PFSK-1 (cell line): ENCODE data around the gene LTBP3.

ENCODE experiments used
- FOXP2 ChIP-seq: optimal IDR thresholded peaks from 2 replicates; pipeline ENCODE3; 2011; ENCODE audit warnings: borderline replicate concordance, control low read depth, inconsistent platforms; ENCODE audit not compliant: insufficient read depth; ENCODE audit errors: extremely low read length, extremely low read depth
- POLR2AphosphoS5 ChIP-seq: IDR thresholded peaks from 2 replicates; pipeline ENCODE4 v1.6.1; 2012; ENCODE audit warnings: low read depth, mild to moderate bottlenecking, control low read depth, low read length, moderate library complexity
- SIN3A ChIP-seq: IDR thresholded peaks from 2 replicates; pipeline ENCODE4 v1.6.1; 2012; ENCODE audit warnings: mild to moderate bottlenecking, low read length, moderate library complexity, borderline replicate concordance; ENCODE audit not compliant: insufficient read depth
- TAF1 ChIP-seq: IDR thresholded peaks from 2 replicates; pipeline ENCODE4 v1.6.1; 2012; ENCODE audit warnings: low read length, control low read depth, borderline replicate concordance; ENCODE audit not compliant: insufficient read depth
- TF ChIP-seq, protein P1 (sequence below), 2 experiments: IDR thresholded peaks; 2 replicates each; pipeline versions ENCODE4 v1.6.1 to v1.8.0; 2011 to 2012; ENCODE audit warnings: low read depth in 2 of 2, low read length in 2 of 2, control low read depth in 1 of 2, inconsistent platforms in 1 of 2, mild to moderate bottlenecking in 1 of 2, moderate library complexity in 1 of 2; ENCODE audit not compliant: insufficient read depth in 1 of 2

The LTBP3 gene

DNA sequence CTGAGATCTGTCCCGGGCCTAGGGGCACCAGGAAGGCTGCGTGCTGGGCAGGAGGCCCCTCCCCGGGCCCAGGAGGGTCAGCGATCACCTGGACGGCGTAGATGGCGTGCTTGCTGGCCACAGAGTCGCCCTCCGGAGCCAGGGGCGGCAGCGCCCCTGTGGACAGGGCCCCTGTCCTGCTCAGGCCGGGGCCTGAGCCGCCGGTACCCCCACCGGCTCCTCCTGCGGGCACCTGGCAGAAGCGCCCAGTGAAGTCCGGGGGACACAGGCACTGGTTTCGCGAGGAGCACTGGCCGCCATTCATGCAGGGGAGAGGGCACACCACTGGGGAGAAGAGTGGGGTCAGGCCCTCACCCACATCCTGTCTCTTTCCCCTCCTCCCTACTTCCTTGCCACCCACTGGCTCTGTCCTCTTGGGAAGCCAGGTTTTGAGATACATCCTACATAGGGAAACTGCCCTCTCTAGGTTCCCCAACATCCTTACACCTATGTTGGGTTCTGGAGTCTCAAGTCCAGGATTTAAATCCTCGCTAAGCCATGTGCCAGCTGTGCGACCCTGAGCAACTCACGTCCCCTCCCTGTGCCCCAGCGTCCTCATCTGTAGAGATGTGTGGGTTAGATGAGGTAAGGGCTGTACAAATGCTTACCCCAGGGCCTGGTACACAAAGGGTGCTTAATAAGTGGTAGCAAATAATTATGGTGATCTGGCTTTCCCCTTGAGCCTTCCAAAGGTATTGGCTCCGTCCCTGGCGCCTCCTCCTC is 3.9 kb downstream of the LTBP3 start:
- TF ChIP-seq TAF1 (no peak), SIN3A (no peak), FOXP2 (no peak), POLR2AphosphoS5 (no peak)
- TF ChIP-seq, protein P1, sequence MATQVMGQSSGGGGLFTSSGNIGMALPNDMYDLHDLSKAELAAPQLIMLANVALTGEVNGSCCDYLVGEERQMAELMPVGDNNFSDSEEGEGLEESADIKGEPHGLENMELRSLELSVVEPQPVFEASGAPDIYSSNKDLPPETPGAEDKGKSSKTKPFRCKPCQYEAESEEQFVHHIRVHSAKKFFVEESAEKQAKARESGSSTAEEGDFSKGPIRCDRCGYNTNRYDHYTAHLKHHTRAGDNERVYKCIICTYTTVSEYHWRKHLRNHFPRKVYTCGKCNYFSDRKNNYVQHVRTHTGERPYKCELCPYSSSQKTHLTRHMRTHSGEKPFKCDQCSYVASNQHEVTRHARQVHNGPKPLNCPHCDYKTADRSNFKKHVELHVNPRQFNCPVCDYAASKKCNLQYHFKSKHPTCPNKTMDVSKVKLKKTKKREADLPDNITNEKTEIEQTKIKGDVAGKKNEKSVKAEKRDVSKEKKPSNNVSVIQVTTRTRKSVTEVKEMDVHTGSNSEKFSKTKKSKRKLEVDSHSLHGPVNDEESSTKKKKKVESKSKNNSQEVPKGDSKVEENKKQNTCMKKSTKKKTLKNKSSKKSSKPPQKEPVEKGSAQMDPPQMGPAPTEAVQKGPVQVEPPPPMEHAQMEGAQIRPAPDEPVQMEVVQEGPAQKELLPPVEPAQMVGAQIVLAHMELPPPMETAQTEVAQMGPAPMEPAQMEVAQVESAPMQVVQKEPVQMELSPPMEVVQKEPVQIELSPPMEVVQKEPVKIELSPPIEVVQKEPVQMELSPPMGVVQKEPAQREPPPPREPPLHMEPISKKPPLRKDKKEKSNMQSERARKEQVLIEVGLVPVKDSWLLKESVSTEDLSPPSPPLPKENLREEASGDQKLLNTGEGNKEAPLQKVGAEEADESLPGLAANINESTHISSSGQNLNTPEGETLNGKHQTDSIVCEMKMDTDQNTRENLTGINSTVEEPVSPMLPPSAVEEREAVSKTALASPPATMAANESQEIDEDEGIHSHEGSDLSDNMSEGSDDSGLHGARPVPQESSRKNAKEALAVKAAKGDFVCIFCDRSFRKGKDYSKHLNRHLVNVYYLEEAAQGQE (IDR thresholded peaks at IDR 0.05; ENCODE audit: insufficient read depth in 1 of 2, low read depth in 2 of 2, low read length in 2 of 2), result no peak

DNA sequence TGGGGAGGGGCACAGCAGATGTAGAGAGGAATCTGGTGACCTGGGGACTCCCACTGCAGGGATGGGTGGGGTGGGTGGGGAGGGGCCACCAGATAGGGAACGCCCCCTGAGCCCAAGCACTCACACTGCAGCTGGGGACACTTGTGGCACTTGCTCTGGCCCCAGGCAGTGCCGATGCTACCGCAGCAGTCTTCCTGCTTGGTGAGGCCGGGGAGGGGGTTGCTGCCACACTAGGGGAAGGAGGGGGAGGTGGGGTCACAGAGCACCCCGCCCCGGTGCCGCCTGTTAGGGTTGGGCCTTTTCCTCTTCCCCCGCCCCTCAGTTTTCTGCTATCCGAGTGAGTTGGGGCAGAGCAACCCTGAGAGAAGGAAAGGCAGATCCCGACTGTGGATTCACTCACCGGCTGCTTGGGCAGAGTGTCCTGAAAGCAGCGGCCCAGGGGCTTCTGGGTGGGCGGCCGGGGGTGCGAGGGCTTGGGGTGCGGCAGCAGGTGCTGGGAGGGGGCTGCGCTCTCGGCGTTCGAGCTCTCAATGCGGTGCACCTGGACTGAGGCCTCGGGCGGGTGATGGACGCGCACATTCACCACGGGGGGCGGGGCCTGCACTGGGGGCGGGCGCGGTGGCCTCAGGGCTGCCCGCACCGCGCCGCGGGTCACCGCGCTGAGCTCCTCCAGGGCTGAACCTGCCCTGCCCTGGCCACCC is 4.7 kb downstream of the LTBP3 start:
- TF ChIP-seq, protein P1 (IDR thresholded peaks at IDR 0.05; ENCODE audit: insufficient read depth in 1 of 2, low read depth in 2 of 2, low read length in 2 of 2), result no peak
- TF ChIP-seq SIN3A (no peak), TAF1 (no peak), POLR2AphosphoS5 (no peak), FOXP2 (no peak)

DNA sequence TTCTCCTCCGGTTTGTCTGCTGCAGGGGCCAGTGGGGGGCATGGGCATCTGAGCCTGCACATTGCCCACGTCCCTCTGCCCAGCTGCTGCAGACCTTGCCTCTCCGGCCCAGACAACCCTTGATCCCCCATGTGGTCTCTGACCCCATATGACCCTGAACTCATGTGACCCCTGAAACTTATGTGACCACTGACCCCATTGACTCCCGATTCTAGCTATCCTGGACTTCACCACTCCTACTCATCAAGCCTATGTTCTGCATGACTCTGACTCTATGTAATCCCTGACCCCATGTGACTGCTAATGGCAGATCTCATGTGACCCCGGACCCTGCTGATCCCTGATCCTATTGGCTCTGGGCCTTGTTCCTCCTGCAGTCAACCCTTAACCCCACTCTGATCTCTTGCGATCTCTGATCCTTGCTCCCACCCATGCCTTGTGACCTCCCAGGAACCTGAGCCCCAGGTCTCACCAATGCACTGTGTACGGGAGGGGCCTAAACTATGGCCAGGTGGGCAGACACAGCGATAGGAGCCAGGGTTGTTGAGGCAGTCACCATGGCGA is 5.7 kb downstream of the LTBP3 start:
- TF ChIP-seq POLR2AphosphoS5 (no peak), FOXP2 (no peak), SIN3A (no peak)
- TF ChIP-seq, protein P1 (IDR thresholded peaks at IDR 0.05; ENCODE audit: insufficient read depth in 1 of 2, low read depth in 2 of 2, low read length in 2 of 2), result no peak

DNA sequence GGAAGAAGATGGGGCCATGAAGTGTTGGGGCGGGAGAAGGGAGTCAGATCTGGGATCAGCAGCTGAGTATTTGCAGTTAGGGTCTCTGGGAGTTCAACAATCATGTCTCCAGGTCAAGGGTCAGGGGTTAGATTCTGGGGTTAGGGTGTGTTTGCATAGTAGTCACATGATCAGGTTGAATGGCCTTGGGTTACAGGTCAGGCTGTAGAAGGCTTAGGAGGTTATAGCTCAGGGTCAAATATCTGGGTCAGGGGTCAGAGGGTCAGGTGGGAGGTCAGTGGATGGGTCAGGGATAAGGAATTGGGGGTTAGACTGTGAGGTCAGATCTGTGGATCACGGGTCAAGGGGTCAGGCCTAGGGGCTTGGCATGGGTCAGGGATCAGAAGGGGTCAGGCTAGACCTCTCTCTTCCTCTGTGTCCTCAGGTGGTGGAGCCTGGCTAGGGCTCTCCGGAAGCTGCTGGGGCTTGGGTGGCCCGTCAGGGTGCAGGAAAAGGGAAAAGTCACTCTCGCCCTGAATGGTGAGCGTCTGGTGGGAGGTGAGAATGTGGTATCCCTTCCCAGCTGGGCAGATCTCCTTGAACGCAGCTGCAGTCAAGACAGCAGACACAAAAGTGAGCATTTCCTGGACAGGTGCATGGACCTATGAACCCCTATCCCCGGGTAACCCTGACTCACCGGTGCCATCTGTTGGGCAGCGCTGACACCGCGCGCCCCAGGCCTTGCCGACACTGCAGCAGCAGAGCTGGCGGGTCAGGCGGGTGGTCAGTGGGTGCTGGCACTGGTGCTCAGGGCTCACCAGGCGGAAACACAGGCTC is 6.4 kb downstream of the LTBP3 start:
- TF ChIP-seq FOXP2 (peak; percentile 53), SIN3A (no peak)

DNA sequence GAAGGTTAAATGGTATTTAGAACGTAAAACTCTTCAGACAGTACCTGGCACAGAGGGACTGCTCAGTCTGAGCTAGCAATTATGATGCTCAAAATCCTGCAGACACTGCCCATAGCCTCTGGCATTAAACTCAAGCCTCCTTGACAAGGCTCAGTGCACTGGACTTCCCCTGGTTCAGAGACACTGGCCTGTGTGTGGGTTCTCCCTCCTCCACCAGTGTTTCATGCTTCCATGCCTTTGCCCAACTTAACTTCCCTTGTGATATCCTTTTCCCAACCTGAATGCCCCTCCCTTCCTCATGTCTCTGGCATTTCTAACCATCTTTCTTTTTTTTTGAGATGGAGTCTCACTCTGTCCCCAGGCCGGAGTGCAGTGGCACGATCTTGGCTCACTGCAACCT is 9.1 kb downstream of the LTBP3 start:
- no peak for TF ChIP-seq POLR2AphosphoS5
- no peak for TF ChIP-seq TAF1
- TF ChIP-seq, protein P1 (IDR thresholded peaks at IDR 0.05; ENCODE audit: insufficient read depth in 1 of 2, low read depth in 2 of 2, low read length in 2 of 2), result no peak
- TF ChIP-seq FOXP2, result no peak
- TF ChIP-seq SIN3A, result no peak
